HEK293T (cell line): ENCODE measurements around the gene ASXL1.
"Not testable (repeated sequence)": the region's sequence is repeated elsewhere in the genome, so short reads cannot be mapped to it uniquely, and the experiment has no call there.

Experiments used
- CTCF ChIA-PET: fragments of 350-600 bp; formaldehyde crosslinking; extraction: SDS; loops from one replicate; lab custom pipeline; 2021; ENCODE audit warnings: antibody characterized with exemption, inconsistent platforms; lab: Yijun Ruan, JAX
- POLR2A ChIA-PET: fragments of 350-600 bp; formaldehyde crosslinking; extraction: SDS; loops from one replicate; lab custom pipeline; 2020; ENCODE audit warnings: antibody characterized with exemption, inconsistent platforms; lab: Yijun Ruan, JAX
- DNase-seq: peaks from one replicate; pipeline ENCODE4 v3.0.0; 2012; ENCODE audit warnings: mixed read lengths; ENCODE audit errors: extremely low spot score
- ARNT ChIP-seq: fragments of 450-650 bp; IDR thresholded peaks from 2 replicates; pipeline ENCODE4 v1.6.1; 2017; ENCODE audit warnings: mild to moderate bottlenecking
- BHLHE40 ChIP-seq: fragments of 450-650 bp; IDR thresholded peaks from 2 replicates; pipeline ENCODE4 v1.6.1; 2016; ENCODE audit warnings: mild to moderate bottlenecking, moderate library complexity, borderline replicate concordance
- CTBP1 ChIP-seq: fragments of 450-650 bp; IDR thresholded peaks from 2 replicates; pipeline ENCODE4 v1.6.1; 2016; ENCODE audit warnings: borderline replicate concordance
- ELF4 ChIP-seq: fragments of 450-650 bp; IDR thresholded peaks from 2 replicates; pipeline ENCODE4 v1.6.1; 2017; ENCODE audit warnings: antibody characterized with exemption
- FOXA1 ChIP-seq: fragments of 450-650 bp; IDR thresholded peaks from 2 replicates; pipeline ENCODE4 v1.6.1; 2016; ENCODE audit warnings: mild to moderate bottlenecking
- FOXK2 ChIP-seq: fragments of 450-650 bp; IDR thresholded peaks from 2 replicates; pipeline ENCODE4 v1.6.1; 2016; ENCODE audit warnings: mild to moderate bottlenecking
- FOXM1 ChIP-seq: fragments of 450-650 bp; IDR thresholded peaks from 2 replicates; pipeline ENCODE4 v1.6.1; 2017; ENCODE audit warnings: mild to moderate bottlenecking, borderline replicate concordance
- HDGF ChIP-seq: fragments of 450-650 bp; IDR thresholded peaks from 2 replicates; pipeline ENCODE4 v1.6.1; 2017; ENCODE audit warnings: antibody characterized with exemption, borderline replicate concordance
- L3MBTL2 ChIP-seq: fragments of 450-650 bp; conservative IDR thresholded peaks from 2 replicates; pipeline ENCODE4 v1.6.1; 2016; ENCODE audit warnings: mild to moderate bottlenecking
- LEF1 ChIP-seq: fragments of 450-650 bp; IDR thresholded peaks from 2 replicates; pipeline ENCODE4 v1.6.1; 2017; ENCODE audit warnings: mild to moderate bottlenecking, borderline replicate concordance
- NFRKB ChIP-seq: fragments of 450-650 bp; IDR thresholded peaks from 2 replicates; pipeline ENCODE4 v1.6.1; 2016; ENCODE audit warnings: mild to moderate bottlenecking, moderate library complexity
- SP1 ChIP-seq: fragments of 450-650 bp; IDR thresholded peaks from 2 replicates; pipeline ENCODE4 v1.6.1; 2017
- SUZ12 ChIP-seq: fragments of 450-650 bp; IDR thresholded peaks from 2 replicates; pipeline ENCODE4 v1.6.1; 2016; ENCODE audit warnings: mild to moderate bottlenecking
- TARDBP ChIP-seq: fragments of 450-650 bp; IDR thresholded peaks from 2 replicates; pipeline ENCODE4 v1.6.1; 2016
- ZNF384 ChIP-seq: fragments of 450-650 bp; IDR thresholded peaks from 2 replicates; pipeline ENCODE4 v1.6.1; 2016
- TF ChIP-seq, protein P1 (sequence below): fragments of 450-650 bp; IDR thresholded peaks from 2 replicates; pipeline ENCODE4 v1.6.1; 2016

The ASXL1 gene

DNA sequence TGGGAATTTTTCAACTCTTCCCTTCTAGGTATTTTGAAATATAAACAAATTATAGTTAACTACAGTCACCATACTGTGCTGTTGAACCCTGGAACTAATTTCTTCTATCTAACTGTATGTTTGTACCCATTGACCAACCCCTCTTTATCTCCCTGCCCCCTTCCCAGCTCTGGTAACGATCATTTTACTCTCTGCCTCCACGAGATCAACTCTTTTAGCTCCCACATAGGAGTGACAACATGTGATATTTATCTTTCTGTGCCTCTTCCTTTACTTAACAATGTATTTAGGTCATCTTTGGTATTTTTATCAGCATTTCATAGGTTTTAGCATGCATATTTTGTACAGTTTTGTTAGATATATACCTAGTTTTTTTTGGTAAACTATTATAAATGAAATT is 45.9 kb downstream of the ASXL1 start:
- TF ChIP-seq CTBP1: no peak
- POLR2A ChIA-PET: no interaction called here
- CTCF ChIA-PET: no interaction called here
- DNase-seq: no peak

DNA sequence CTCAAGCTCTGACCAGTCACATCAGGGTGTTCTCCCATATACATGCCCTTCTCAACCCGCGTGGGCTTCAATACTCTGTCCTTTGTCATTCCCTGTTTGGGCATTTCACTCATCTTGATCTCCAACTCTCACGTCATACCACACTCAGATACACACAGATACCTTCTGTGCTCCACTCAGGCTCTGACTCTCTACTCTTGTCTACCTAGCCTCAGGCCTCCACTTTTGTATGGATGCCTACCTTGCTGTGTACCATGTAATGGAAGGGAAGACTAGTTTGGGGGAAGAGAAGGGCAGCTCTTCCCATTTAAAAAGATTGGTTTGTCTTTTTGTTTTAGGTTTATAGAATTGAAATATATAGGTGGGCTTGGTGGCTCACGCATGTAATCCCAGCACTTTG is 48.6 kb downstream of the ASXL1 start:
- CTCF ChIA-PET: no interaction called here
- TF ChIP-seq FOXM1: no peak
- no peak for TF ChIP-seq ARNT
- no peak for TF ChIP-seq FOXK2
- TF ChIP-seq, protein P1, sequence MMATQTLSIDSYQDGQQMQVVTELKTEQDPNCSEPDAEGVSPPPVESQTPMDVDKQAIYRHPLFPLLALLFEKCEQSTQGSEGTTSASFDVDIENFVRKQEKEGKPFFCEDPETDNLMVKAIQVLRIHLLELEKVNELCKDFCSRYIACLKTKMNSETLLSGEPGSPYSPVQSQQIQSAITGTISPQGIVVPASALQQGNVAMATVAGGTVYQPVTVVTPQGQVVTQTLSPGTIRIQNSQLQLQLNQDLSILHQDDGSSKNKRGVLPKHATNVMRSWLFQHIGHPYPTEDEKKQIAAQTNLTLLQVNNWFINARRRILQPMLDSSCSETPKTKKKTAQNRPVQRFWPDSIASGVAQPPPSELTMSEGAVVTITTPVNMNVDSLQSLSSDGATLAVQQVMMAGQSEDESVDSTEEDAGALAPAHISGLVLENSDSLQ: no peak
- no peak for TF ChIP-seq ELF4
- no peak for TF ChIP-seq BHLHE40
- no peak for TF ChIP-seq FOXA1
- TF ChIP-seq ZNF384: no peak
- no peak for TF ChIP-seq NFRKB
- TF ChIP-seq SUZ12: no peak
- TF ChIP-seq L3MBTL2: no peak
- no peak for TF ChIP-seq SP1
- POLR2A ChIA-PET: no interaction called here
- no peak for DNase-seq

DNA sequence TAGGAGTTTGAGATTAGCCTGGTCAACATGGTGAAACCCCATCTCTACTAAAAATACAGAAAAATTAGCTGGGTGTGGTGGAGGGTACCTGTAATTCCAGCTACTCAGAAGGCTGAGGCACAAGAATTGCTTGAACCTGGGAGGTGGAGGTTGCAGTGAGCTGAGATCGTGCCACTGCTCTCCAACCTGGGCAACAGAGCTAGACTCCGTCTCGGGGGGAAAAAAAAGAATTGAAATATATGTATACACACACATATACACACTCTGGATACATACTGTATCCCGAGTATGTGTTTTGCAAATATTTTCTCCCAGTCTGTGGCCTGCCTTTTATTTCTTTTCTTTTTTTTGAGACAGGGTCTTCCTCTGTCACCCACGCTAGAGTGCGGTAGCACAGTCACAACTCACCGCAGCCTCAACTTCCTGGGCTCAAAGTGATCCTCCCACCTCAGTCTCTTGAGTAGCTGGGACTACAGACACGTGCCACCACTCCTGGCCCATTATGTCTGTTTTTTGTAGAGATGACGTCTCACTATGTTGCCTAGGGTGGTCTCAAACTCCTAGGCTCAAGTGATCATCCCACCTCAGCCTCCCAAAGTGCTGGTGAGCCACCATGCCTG is 49.1 kb downstream of the ASXL1 start:
- DNase-seq, POLR2A ChIA-PET, CTCF ChIA-PET: not testable (repeated sequence)

DNA sequence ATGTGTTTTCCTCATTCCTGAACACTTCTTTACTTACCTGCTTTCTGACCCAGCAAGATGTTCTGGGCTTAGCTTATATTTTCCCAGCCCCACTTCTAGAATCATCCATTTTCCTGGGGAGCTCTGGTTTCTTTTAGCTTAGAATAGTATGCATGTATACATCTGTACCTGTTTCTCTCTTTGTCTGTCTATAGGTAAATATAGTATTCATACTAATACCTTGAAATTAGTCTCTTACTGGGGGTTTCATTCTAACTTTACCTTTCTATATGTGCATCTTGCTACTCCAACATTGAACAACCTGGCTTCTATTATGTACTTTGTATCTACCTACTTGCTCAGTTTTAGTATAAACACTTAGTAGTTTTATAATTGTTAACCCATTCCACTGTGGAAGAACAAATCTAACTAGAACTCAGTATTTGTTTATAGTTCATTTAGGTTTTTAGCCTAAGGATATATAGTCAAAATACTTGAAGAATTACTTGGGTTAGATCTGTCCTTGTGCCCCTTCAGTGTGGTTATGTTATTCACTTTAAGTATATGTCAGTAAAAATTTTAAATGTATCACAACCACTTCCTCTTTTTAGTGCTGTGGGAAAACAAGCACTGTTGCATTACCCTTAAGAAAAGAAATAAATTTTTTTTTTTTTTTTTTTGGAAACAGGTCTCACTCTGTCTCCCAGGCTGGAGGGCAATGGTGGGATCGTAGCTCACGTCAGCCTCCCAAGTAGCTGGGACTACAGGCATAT is 54.0 kb downstream of the ASXL1 start:
- DNase-seq: no peak
- no peak for TF ChIP-seq ARNT
- TF ChIP-seq SP1: no peak
- TF ChIP-seq FOXK2: no peak
- TF ChIP-seq FOXA1: no peak
- no peak for TF ChIP-seq LEF1
- TF ChIP-seq ELF4: no peak
- TF ChIP-seq SUZ12: no peak
- TF ChIP-seq, protein P1: no peak
- TF ChIP-seq TARDBP: no peak
- no peak for TF ChIP-seq ZNF384
- no peak for TF ChIP-seq FOXM1
- no peak for TF ChIP-seq CTBP1
- TF ChIP-seq L3MBTL2: no peak
- no peak for TF ChIP-seq BHLHE40
- no peak for TF ChIP-seq HDGF
- TF ChIP-seq NFRKB: no peak
- ChIA-PET POLR2A (interaction anchor here (0.6 kb wide), 2 partner anchors 12 to 53 kb away, joined by 3 read pairs; no protein-coding TSS in a partner anchor), CTCF (interaction anchor here (0.6 kb wide), 1 partner anchor 64 kb away, joined by 3 read pairs; no protein-coding TSS in a partner anchor)

DNA sequence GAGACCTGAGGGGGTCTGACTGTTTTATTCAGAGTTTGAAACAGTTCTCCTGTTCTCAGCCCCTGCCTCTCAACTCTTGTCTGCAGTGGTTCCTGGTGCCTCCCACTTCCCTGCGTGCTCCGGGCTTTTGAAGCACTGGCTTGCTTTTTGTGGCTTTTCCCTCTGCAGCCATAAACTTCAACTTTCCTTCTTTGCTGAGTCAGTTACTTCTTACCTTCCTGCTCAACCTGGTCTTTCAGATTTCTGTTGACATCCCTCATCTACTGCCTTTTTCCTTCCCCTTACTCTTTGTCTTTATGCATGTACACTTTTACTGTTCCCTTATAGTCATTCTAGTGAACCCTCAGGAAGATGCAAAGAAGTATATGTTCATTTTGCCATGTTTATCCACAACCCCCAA is 57.4 kb downstream of the ASXL1 start:
- TF ChIP-seq LEF1 (no peak), HDGF (no peak), ARNT (no peak), L3MBTL2 (no peak), BHLHE40 (no peak), FOXM1 (no peak), ELF4 (no peak), SP1 (no peak), FOXK2 (no peak), NFRKB (no peak), TARDBP (no peak), ZNF384 (no peak), FOXA1 (no peak), CTBP1 (no peak), SUZ12 (no peak)
- TF ChIP-seq, protein P1: no peak
- POLR2A ChIA-PET: no interaction called here
- CTCF ChIA-PET: no interaction called here
- no peak for DNase-seq

DNA sequence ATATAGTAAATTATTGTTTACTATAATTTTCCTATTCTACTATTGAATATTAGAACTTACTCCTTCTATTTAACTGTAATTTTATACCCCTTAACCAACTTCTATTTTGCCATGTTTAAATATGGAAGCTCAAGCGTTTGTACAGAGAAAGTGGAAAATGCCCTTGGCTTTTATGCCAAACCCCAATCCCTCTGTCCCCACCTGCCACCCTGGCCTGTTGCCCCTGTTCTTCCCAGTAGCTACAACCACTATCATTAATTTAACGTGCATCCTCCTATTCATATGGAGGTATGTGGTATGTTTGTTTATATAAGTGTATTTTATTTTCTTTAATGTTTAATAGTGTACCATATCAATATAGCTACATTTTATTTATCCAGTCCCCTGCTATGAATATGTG is 58.1 kb downstream of the ASXL1 start:
- DNase-seq: no peak
- ChIA-PET POLR2A (no interaction called here), CTCF (no interaction called here)
- no peak for TF ChIP-seq SP1
- no peak for TF ChIP-seq FOXK2
- TF ChIP-seq ELF4: no peak
- TF ChIP-seq, protein P1: no peak
- TF ChIP-seq HDGF: no peak
- TF ChIP-seq TARDBP: no peak
- no peak for TF ChIP-seq NFRKB
- TF ChIP-seq BHLHE40: no peak
- TF ChIP-seq SUZ12: no peak
- no peak for TF ChIP-seq FOXA1
- TF ChIP-seq CTBP1: no peak
- no peak for TF ChIP-seq ZNF384
